H54 (cell line): ENCODE results near the gene ZBTB38.

ENCODE experiments used
- DNase-seq: peaks from one replicate; pipeline ENCODE4 v3.0.0; 2011; ENCODE audit warnings: low spot score, mixed read lengths; ENCODE audit not compliant: insufficient read length
- FAIRE-seq: peaks from 3 replicates; lab custom pipeline; 2011; peaks lifted over from hg19 to GRCh38; lab: Jason Lieb, UNC
- POLR2A ChIP-seq: IDR thresholded peaks from 2 replicates; pipeline ENCODE4 v1.6.1; 2011; ENCODE audit warnings: low read depth, mild to moderate bottlenecking, low read length

Gene ZBTB38

DNA sequence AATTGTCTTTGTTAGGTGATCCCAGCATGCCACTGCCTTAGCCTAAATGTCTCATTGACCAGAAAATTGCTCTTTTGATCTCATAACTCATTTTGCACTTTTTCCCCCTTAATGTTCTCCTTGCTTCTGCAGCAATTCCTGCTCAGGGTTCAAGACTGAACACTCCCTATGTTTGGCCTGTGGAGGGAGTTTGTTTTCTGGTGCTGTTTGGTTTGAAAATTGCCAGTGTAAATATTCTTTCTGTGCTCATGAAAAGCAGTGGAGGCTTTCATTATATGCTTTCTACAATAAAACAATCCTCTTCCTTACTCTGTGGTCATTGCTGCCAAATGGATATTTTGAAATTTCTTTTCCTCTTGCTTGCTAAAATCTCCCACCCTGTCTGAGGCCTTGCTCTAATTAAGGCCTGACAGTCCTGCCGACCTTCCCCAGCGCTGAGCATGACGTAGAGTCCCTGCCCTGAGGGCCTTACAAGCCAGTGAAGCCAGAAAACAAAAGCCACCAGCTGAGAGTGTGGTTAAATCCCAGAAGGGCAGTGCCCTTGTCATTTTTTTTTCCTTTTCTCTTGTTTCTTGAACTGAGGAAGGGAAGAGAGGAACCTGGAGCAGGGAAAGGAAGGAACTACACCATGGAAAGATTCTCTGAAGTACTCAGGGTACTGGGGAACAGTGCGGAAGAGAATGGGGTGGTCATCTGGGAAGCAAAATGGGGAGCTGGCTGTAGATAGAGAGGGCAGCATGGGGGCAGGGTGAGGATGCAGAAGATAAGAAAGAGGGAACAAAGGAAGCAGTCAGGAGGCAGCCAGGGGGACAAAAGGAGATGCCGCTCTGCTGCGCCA is 24.8 kb downstream of the ZBTB38 start:
- DNase-seq, result no peak
- no peak for TF ChIP-seq POLR2A
- FAIRE-seq, result no peak

DNA sequence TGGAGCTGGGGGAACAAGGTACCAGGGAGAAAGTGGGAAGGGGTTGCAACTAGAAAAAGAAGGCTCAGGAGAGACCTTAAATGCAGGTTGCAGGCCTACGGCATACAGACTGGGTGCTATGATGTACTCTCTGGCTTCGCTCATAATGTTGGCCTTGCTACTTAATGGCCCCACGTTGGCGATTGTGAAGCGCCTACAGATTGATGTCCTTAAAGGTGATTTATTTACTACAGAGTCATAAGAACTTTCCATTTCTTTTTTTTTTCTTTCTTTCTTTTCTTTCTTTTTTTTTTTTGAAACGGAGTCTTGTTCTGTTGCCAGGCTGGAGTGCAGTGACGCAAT is 25.4 kb downstream of the ZBTB38 start:
- no peak for DNase-seq
- no peak for FAIRE-seq
- TF ChIP-seq POLR2A, result no peak

- TF ChIP-seq POLR2A, result no peak
- FAIRE-seq (no peak), DNase-seq (no peak)
These were observed 26.3 kb downstream of the ZBTB38 start for GRCh38 chr3:141394560-141394959.

GRCh38 chr3:141395005-141395589 is 26.8 kb downstream of the ZBTB38 start:
- no peak for FAIRE-seq
- TF ChIP-seq POLR2A, result no peak
- no peak for DNase-seq

GRCh38 chr3:141397996-141398395 is 29.7 kb downstream of the ZBTB38 start:
- no peak for TF ChIP-seq POLR2A
- no peak for FAIRE-seq
- DNase-seq, result no peak

GRCh38 chr3:141399200-141399599 is 30.9 kb downstream of the ZBTB38 start:
- DNase-seq (no peak), FAIRE-seq (no peak)
- no peak for TF ChIP-seq POLR2A

DNA sequence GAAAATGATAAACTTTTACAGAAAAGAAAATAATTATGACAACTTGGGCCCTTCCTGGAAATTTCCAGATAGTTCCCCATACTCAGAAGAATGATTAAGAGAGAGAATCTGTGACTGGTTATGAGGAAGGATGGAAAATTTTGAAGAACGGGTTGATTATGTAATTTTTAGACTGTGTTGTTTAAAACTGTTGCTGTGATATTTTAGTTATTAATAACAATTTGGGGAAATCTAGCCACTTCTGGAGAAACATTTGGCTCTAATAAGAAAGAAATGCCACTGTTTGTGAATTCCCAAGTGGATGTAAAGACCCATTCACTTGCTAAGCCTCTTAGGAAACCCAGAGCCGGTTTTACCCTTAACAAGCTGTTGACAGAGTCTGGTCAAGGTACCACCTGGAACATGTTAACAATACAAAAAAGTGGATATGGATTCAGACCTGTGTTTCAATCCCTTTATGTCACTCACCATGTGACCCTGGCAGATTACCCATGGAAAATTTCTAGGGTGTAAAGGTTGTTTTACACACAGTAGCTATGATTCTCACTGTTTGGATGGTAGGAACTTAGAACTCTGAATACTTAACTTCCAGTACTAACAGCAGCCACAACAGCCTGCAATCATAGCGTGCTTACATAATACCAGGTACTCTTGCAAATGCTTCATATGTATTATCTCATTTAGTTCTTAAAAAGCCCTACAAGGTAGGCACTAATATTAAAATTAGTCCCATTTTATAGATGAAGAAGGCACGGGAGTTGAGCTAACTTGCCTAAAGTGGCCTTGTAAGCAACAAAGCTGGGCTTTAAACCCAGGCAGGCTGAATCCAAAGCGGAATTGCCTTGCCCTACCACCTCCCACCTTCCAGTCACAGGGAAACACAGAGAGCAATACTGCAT is 32.0 kb downstream of the ZBTB38 start:
- TF ChIP-seq POLR2A, result no peak
- DNase-seq (no peak), FAIRE-seq (no peak)

DNA sequence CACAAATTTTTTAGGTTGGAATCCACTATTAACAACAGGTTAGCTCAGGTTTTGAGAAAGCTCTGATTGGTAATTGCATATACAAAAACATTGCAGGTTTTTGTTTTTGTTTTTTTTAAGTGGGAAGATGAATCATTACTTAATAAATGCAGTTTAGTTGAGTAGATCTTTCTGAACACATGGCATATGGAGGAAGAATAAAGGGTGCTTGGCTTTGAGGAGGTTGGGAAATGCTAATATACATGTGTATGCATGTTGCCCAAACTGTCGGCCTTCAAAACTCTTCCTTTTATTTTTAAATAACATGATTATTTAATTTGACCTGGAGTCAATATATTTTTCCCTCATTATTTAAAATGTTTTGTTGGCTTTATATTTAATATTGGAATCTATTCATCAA is 32.8 kb downstream of the ZBTB38 start:
- no peak for TF ChIP-seq POLR2A
- FAIRE-seq, result no peak
- no peak for DNase-seq

DNA sequence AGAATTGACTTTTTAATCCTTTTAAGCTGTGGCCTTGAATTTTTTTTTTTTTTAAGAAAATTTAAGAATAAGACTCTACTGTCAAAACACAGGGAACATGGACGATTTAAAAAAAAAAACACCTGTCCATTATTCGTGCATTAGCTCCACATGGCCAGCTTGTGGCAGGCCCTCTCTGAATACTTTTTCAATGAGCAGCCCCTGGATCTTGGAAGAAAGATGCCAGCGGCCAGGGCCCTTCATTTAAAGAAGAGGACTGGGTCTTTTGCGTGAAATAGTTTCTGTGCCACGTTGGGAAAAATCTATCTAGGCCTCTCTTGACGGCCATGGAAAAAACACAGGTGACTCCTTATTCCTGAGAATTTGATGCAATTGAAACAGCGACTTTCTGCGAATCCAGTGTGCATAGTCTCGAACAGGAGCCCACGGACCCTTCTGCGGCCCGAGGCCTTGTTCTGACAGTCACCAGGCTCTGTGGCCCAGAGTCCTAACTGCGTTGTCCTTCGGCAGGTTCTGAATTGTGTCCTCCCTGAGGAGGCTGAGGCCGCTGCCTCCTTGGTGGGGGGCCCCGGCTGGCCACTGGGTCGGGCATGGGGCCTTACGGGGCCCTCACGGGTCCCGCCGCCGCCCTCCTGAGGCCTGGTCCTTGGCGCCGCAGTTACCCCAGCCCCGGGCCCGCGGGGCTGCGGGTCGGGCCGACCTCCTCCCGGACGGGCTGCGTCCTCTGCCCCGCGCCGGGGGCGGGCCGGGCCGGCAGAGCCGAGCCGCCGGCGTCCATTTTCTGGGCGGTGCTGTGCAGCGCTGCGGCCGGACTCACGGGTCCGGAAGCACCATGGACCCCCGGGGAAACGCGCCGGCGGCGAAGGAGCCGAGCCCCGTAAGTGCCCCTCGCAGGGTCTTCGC is 33.5 kb downstream of the ZBTB38 start:
- peak; percentile 33; the same call in 1 of the 2 replicates for TF ChIP-seq POLR2A
- DNase-seq (peak; percentile 56), FAIRE-seq (no peak)

DNA sequence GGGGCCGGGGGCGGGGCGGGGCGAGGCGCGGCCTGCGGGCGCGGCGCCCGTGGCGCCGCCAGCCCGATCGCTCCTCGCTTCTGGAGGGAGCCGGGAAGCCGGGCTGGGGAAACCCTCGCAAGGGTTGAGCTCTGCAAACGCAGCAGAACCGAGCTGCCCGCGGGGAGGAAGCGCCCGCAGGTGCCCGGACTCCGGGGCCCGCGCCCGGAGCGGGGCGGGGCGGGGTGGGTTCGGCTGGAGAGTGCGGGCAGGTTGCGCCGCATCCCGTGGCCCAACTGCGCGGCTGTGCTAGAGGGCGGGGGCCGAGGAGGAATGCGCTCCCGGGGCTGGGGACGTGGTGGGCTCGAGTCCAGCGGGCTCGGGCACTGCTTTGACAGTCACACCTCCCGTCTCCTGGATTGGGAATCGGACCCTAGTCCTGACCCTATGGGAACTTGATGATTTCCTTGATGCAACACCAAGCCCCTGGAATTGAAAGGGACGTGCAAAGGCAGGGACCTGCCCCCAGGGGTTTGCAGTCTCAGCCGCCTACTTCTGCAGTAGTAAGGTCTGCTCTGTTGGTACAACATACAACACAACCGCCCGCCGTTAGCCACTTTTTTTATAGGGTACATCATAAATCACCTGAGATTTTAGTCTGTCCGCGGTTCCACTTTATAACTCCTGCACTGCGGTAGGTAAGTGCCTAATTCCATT is 34.3 kb downstream of the ZBTB38 start:
- DNase-seq (no peak), FAIRE-seq (no peak)
- TF ChIP-seq POLR2A, result no peak

- no peak for TF ChIP-seq POLR2A
- FAIRE-seq (no peak), DNase-seq (no peak)
These were observed 35.3 kb downstream of the ZBTB38 start for GRCh38 chr3:141403576-141403975.

- no peak for TF ChIP-seq POLR2A
- FAIRE-seq (no peak), DNase-seq (no peak)
These were observed 36.7 kb downstream of the ZBTB38 start for GRCh38 chr3:141405025-141405424.
